GM18508 (cell line): ENCODE measurements around the gene GID8.

Source experiments
- ATAC-seq: cut with Tn5 transposase; IDR thresholded peaks from one replicate; pipeline ENCODE4 v1.9.1; 2021; ENCODE audit warnings: moderate number of reproducible peaks; ENCODE audit not compliant: insufficient read depth, unreplicated experiment

The GID8 gene

GRCh38 chr20:62938105-62938888 lies at the start of gene GID8:
Gene GID8 (plus strand): TSS chr20:62938147. CDS start chr20:62941503, 3,356 bp downstream.
- no peak for ATAC-seq

- ATAC-seq, result no peak
Observed at GRCh38 chr20:62888406-62888805, 49.5 kb upstream of the GID8 start.

- ATAC-seq, result no peak
Observed at GRCh38 chr20:62888910-62889309, 49.0 kb upstream of the GID8 start.

DNA sequence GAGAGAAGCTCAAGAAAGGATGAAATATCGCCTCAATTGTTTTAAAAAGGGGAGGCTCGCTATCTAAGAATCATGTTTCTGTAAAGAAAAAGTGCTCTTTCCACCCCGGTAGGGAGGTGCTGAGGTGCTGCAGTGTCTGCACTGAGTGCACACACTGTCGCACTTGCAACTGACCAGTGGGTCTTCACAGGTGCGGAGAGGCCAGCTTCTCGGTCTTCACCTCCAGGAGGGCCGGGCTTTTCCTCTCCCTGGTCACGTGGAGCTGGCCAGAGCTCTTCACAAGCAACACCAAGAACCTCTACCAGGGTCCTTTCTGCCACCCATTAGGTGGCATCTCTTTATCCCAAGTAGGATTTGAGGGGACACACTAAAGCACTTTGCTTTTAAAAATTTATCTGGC lies 48.5 kb upstream of the GID8 start:
- no peak for ATAC-seq

GRCh38 chr20:62889871-62890270 lies 48.1 kb upstream of the GID8 start:
- no peak for ATAC-seq

DNA sequence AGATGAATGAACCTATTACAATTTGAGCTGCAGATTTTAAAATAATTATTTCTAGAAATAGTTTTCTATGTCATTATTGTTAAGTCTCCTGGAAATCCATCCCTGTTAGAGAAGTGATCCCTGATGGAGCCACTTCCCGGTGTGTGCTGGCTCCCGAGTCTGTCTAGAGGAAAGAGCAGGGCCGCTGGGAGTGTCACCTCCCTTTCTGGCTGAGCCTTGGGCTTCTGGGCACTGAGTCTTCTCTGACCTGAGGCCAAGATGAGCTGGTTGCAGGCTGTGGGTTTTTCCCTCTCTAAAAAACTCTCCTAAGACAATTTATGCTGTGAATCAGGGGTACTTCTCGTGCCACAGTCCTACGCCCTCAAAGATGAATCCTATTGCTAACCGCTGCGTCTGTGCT lies 47.5 kb upstream of the GID8 start:
- no peak for ATAC-seq

GRCh38 chr20:62891111-62891510 lies 46.8 kb upstream of the GID8 start:
- ATAC-seq, result no peak

GRCh38 chr20:62892348-62893304 lies 45.3 kb upstream of the GID8 start:
- no peak for ATAC-seq

GRCh38 chr20:62893700-62894099 lies 44.2 kb upstream of the GID8 start:
- no peak for ATAC-seq

DNA sequence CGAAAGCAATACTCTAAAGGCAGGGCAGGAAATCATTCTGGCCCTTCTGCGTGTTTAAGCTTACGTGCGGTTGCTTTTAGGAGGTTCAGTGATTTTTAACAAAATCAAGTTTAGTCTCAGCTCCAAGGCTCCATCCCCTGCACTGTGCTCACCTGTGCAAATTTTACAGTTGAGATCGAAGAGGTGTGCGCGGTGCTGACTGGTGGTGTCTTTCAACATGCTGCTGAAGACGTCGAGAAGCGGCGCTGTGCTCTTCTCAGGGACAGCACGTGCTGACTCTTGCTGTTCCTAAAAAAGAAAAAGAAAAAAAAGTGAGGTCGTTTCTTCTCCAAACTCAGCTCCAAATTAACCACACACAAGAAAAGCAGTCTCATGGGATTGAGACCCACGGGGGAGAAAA lies 43.7 kb upstream of the GID8 start:
- no peak for ATAC-seq

DNA sequence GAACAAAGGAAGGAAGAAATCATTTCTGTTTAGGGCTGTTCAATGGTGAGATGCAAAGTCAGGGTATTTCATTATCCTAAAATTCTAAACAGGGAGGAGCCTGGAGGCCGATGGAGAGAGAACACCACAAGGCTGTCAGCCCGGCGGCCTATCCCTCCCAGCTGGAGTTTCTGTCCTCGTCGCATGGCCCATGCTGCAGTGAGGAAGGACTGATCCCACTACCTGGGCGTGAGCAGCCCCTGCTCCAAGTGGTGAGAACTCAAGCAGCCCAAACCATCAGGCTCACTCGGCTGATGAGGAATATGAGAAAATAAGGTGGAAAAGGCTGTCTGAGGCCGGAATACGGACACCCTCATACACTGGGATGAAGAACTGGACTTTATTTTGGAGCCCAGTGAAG lies 42.4 kb upstream of the GID8 start:
- no peak for ATAC-seq

DNA sequence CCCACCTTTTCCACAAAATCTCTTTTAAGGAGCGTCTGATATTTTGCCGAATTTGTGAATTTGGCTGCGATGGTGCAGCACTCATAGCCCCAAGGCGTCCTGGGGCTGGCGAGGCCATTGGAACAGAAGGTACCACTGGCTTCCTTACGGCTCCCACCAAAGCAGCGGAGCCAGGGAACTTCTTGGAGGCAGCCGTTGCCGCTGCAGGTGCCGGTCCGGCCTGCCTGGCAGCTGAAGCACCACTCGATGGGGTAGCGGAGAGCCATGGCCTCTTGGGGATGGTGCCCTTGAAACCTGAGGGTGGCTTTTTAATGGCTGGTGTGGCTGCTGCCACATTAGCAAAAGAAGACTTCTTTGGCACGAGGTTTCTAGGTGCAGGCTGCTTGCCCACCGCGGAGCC lies 41.4 kb upstream of the GID8 start:
- no peak for ATAC-seq

GRCh38 chr20:62897666-62898065 lies 40.3 kb upstream of the GID8 start:
- no peak for ATAC-seq

GRCh38 chr20:62898093-62898964 lies 39.6 kb upstream of the GID8 start:
- ATAC-seq, result no peak

GRCh38 chr20:62898970-62899632 lies 38.8 kb upstream of the GID8 start:
- ATAC-seq, result no peak

DNA sequence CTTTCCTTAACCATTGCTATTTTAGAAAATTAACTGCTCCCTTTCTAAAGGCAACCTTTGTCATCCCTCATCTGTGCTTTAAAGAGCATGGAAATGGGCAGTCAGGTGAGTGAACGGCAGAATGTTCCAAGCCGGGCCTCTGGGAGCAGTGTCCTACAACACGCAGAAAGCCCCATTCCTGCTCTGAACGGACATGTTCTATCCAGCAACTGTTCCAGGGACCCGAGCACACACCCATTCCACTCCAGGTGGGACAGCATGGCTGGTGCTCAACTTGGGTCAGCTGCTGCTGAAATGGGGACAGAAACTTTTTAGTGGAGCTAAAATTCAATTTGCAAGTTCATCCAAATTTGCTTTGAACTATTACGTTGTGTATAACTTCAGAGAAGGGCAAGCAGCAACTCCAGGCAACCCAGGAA lies 38.3 kb upstream of the GID8 start:
- no peak for ATAC-seq

GRCh38 chr20:62900052-62900691 lies 37.8 kb upstream of the GID8 start:
- no peak for ATAC-seq

GRCh38 chr20:62900692-62901584 lies 37.0 kb upstream of the GID8 start:
- no peak for ATAC-seq
